Uterus (tissue), 2 donors: ENCODE results near the gene BCL11B.

Experiments used
- POLR2A ChIP-seq, 2 donors: fragments of 450-650 bp; IDR thresholded peaks; one replicate each; pipeline ENCODE4 v1.6.1; 2016; ENCODE audit warnings: antibody characterized with exemption in 2 of 2, mild to moderate bottlenecking in 1 of 2, moderate library complexity in 1 of 2
- TF ChIP-seq, protein P1 (sequence below), 4 experiments: fragments of 200-600 bp in 2 of 4; fragments of 450-650 bp in 2 of 4; sonication (generic) in 2 of 4; IDR thresholded peaks; one replicate each; pipeline ENCODE4 v1.5.1; 2016 to 2019; ENCODE audit warnings: antibody characterized with exemption in 4 of 4, mild to moderate bottlenecking in 2 of 4, moderate library complexity in 1 of 4

DNA sequence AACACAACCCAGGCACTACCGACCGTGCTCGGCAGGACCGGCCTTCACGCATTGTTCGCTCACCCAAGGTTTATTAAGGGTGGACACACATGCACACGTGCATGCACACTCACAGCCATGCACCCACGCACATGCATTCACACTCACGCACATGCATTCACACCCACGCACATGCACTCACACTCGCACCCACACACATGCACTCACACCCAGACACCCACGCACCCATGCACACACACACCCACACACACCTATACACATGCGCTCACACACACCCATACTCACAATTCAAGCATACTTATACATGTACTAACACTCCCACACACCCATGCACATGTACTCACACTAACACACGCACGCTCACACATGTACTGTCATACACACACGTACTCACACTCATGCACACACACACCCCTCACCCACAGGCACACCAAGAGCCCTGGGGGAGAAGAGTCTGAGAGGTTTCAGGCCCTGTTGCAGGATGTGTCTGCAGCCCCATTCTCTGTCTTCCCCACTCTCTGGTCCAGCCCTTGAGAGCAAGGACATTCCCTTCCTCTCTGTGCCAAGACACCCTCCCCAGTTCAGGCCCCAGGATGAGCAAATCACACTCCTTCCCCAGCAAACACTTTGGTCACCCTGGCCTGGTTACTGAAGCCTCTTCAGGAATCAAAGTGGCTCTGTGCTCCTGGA, 49.4 kb upstream of the BCL11B start:
- TF ChIP-seq, protein P1, sequence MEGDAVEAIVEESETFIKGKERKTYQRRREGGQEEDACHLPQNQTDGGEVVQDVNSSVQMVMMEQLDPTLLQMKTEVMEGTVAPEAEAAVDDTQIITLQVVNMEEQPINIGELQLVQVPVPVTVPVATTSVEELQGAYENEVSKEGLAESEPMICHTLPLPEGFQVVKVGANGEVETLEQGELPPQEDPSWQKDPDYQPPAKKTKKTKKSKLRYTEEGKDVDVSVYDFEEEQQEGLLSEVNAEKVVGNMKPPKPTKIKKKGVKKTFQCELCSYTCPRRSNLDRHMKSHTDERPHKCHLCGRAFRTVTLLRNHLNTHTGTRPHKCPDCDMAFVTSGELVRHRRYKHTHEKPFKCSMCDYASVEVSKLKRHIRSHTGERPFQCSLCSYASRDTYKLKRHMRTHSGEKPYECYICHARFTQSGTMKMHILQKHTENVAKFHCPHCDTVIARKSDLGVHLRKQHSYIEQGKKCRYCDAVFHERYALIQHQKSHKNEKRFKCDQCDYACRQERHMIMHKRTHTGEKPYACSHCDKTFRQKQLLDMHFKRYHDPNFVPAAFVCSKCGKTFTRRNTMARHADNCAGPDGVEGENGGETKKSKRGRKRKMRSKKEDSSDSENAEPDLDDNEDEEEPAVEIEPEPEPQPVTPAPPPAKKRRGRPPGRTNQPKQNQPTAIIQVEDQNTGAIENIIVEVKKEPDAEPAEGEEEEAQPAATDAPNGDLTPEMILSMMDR (IDR thresholded peaks at IDR 0.05) = no peak
- no peak for TF ChIP-seq POLR2A (IDR thresholded peaks at IDR 0.05)
